Peyer's patch (tissue), 4 donors: ENCODE measurements around the gene SHISA5.

Experiments
- CTCF ChIP-seq, 6 experiments: fragments of 450-650 bp in 4 of 6; fragments of 200-600 bp in 2 of 6; sonication (generic) in 1 of 6; IDR thresholded peaks; one replicate each; pipeline ENCODE4 v1.5.1; 2017 to 2019; ENCODE audit warnings: antibody characterized with exemption in 6 of 6, mild to moderate bottlenecking in 3 of 6, moderate library complexity in 1 of 6
- POLR2A ChIP-seq, 2 donors: fragments of 450-650 bp; IDR thresholded peaks; one replicate each; pipeline ENCODE4 v1.5.1; 2017; ENCODE audit warnings: antibody characterized with exemption in 2 of 2, mild to moderate bottlenecking in 2 of 2, moderate library complexity in 2 of 2

DNA sequence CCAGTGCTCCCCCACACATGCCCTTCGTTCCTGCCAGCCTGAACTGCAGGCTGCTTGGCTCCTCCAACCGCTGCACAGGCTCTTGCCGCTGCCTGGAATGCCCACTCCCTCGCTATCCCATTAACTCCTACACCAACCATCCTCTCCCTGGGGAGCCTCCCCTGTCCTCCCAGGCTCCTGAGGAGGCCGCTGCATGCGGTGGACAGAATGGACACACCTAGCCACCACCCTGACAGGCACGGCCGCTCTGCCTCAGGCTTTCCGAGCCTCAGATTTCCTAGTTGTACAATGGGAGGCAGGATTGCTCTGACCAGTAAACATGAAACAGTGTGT, 76.4 kb downstream of the SHISA5 start:
- no peak for TF ChIP-seq CTCF (IDR thresholded peaks at IDR 0.05)
- no peak for TF ChIP-seq POLR2A (IDR thresholded peaks at IDR 0.05)
